Esophagus muscularis mucosa (tissue), 3 donors: Measurements from ENCODE around the gene SETD5.

Experiments used
- POLR2A ChIP-seq: fragments of 450-650 bp; IDR thresholded peaks from one replicate; pipeline ENCODE4 v1.6.1; 2017; ENCODE audit warnings: antibody characterized with exemption, moderate library complexity, mild to moderate bottlenecking, low read depth
- TF ChIP-seq, protein P1 (sequence below), 3 experiments: fragments of 200-600 bp in 2 of 3; fragments of 450-650 bp in 1 of 3; sonication (generic) in 2 of 3; IDR thresholded peaks; one replicate each; pipeline ENCODE4 v1.5.1; 2017 to 2019; ENCODE audit warnings: antibody characterized with exemption in 3 of 3, mild to moderate bottlenecking in 2 of 3, moderate library complexity in 1 of 3

GRCh38 chr3:9402410-9403228 is 5.2 kb downstream of the SETD5 start:
- TF ChIP-seq POLR2A = no peak
- TF ChIP-seq, protein P1, sequence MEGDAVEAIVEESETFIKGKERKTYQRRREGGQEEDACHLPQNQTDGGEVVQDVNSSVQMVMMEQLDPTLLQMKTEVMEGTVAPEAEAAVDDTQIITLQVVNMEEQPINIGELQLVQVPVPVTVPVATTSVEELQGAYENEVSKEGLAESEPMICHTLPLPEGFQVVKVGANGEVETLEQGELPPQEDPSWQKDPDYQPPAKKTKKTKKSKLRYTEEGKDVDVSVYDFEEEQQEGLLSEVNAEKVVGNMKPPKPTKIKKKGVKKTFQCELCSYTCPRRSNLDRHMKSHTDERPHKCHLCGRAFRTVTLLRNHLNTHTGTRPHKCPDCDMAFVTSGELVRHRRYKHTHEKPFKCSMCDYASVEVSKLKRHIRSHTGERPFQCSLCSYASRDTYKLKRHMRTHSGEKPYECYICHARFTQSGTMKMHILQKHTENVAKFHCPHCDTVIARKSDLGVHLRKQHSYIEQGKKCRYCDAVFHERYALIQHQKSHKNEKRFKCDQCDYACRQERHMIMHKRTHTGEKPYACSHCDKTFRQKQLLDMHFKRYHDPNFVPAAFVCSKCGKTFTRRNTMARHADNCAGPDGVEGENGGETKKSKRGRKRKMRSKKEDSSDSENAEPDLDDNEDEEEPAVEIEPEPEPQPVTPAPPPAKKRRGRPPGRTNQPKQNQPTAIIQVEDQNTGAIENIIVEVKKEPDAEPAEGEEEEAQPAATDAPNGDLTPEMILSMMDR (IDR thresholded peaks at IDR 0.05) = no peak
